HEK293 (cell line): ENCODE data around the gene BDNF.
A peak's percentile ranks its signal among the peaks of the same experiment; 100 is the strongest.

ENCODE experiments used
- CTCF ChIA-PET: fragments of 350-600 bp; formaldehyde crosslinking; extraction: SDS; loops from one replicate; lab custom pipeline; 2021; ENCODE audit warnings: antibody characterized with exemption; lab: Yijun Ruan, JAX
- POLR2A ChIA-PET: fragments of 300-600 bp; formaldehyde crosslinking; extraction: SDS; loops from one replicate; lab custom pipeline; 2020; ENCODE audit warnings: antibody characterized with exemption, inconsistent platforms; lab: Yijun Ruan, JAX
- H3K27ac ChIP-seq: fragments of 200-500 bp; sonication (Bioruptor generic); 2 replicates; pipeline ENCODE4 v1.5.1; 2014; ENCODE audit warnings: low read depth, low read length, control low read depth, inconsistent platforms; ENCODE audit errors: extremely low read depth
- H3K36me3 ChIP-seq, 2 experiments: fragments of 200-500 bp in 1 of 2; sonication (Bioruptor generic) in 1 of 2; 1 replicate in 1 of 2; 2 replicates in 1 of 2; pipeline ENCODE4 v1.5.1; 2014 to 2017; ENCODE audit warnings: inconsistent platforms in 2 of 2, low read length in 2 of 2; ENCODE audit not compliant: control insufficient read depth in 2 of 2, insufficient read depth in 1 of 2
- H3K4me1 ChIP-seq: fragments of 200-500 bp; sonication (Bioruptor generic); 2 replicates; pipeline ENCODE4 v1.5.1; 2014; ENCODE audit warnings: mild to moderate bottlenecking, low read length, inconsistent platforms; ENCODE audit not compliant: control insufficient read depth, insufficient read depth
- H3K4me3 ChIP-seq: 2 replicates; pipeline ENCODE4 v1.5.1; 2011; ENCODE audit warnings: low read depth, mild to moderate bottlenecking, control low read depth, low read length, moderate library complexity
- H3K9me3 ChIP-seq: fragments of 200-500 bp; sonication (Bioruptor generic); 2 replicates; pipeline ENCODE4 v1.5.1; 2014; ENCODE audit warnings: low read depth, low read length, inconsistent platforms; ENCODE audit not compliant: control insufficient read depth, insufficient read depth
- GLIS2 ChIP-seq: fragments of 450-650 bp; formaldehyde crosslinking; IDR thresholded peaks from 2 replicates; pipeline ENCODE4 v1.5.1; 2016; ENCODE audit warnings: missing biosample characterization, missing genetic modification characterization
- HOXC10 ChIP-seq: sonication (generic); formaldehyde crosslinking; IDR thresholded peaks from 2 replicates; pipeline ENCODE4 v1.8.1; 2023; ENCODE audit warnings: mild to moderate bottlenecking, missing genetic modification reagents
- PATZ1 ChIP-seq: fragments of 450-650 bp; formaldehyde crosslinking; IDR thresholded peaks from 2 replicates; pipeline ENCODE4 v1.5.1; 2016; ENCODE audit warnings: missing biosample characterization, missing genetic modification characterization
- PRDM1 ChIP-seq: fragments of 450-650 bp; formaldehyde crosslinking; IDR thresholded peaks from 2 replicates; pipeline ENCODE4; 2016; ENCODE audit warnings: missing biosample characterization, missing genetic modification characterization
- PRDM10 ChIP-seq: fragments of 450-650 bp; formaldehyde crosslinking; IDR thresholded peaks from 2 replicates; pipeline ENCODE4 v1.5.1; 2016; ENCODE audit warnings: missing biosample characterization, missing genetic modification characterization
- SCRT2 ChIP-seq: fragments of 450-650 bp; formaldehyde crosslinking; IDR thresholded peaks from 2 replicates; pipeline ENCODE4 v1.5.1; 2016; ENCODE audit warnings: missing biosample characterization, missing genetic modification characterization
- ZBTB1 ChIP-seq: fragments of 450-650 bp; formaldehyde crosslinking; IDR thresholded peaks from 2 replicates; pipeline ENCODE4 v1.5.1; 2016; ENCODE audit warnings: missing biosample characterization, missing genetic modification characterization
- ZBTB20 ChIP-seq: fragments of 450-650 bp; formaldehyde crosslinking; IDR thresholded peaks from 2 replicates; pipeline ENCODE4 v1.5.1; 2016; ENCODE audit warnings: missing biosample characterization, missing genetic modification characterization
- ZFHX2 ChIP-seq: fragments of 450-650 bp; formaldehyde crosslinking; conservative IDR thresholded peaks from 2 replicates; pipeline ENCODE4 v1.5.1; 2016; ENCODE audit warnings: missing biosample characterization, missing genetic modification characterization
- ZIC2 ChIP-seq: fragments of 450-650 bp; formaldehyde crosslinking; IDR thresholded peaks from 2 replicates; pipeline ENCODE4 v1.5.1; 2016; ENCODE audit warnings: missing biosample characterization, missing genetic modification characterization
- ZNF19 ChIP-seq: fragments of 450-650 bp; formaldehyde crosslinking; IDR thresholded peaks from 2 replicates; pipeline ENCODE4; 2016; ENCODE audit warnings: missing biosample characterization, missing genetic modification characterization, low read depth
- ZNF26 ChIP-seq: fragments of 450-650 bp; formaldehyde crosslinking; IDR thresholded peaks from 2 replicates; pipeline ENCODE4 v1.5.1; 2016; ENCODE audit warnings: missing biosample characterization, missing genetic modification characterization
- ZNF335 ChIP-seq: fragments of 450-650 bp; formaldehyde crosslinking; conservative IDR thresholded peaks from 2 replicates; pipeline ENCODE4 v1.5.1; 2016; ENCODE audit warnings: missing biosample characterization, missing genetic modification characterization
- ZNF341 ChIP-seq: fragments of 450-650 bp; formaldehyde crosslinking; IDR thresholded peaks from 2 replicates; pipeline ENCODE4; 2016; ENCODE audit warnings: low read depth, missing biosample characterization, missing genetic modification characterization
- ZNF514 ChIP-seq: fragments of 450-650 bp; formaldehyde crosslinking; IDR thresholded peaks from 2 replicates; pipeline ENCODE4 v1.5.1; 2016; ENCODE audit warnings: missing biosample characterization, missing genetic modification characterization
- ZNF692 ChIP-seq: fragments of 450-650 bp; formaldehyde crosslinking; IDR thresholded peaks from 2 replicates; pipeline ENCODE4 v1.5.1; 2016; ENCODE audit warnings: missing biosample characterization, missing genetic modification characterization
- TF ChIP-seq, protein P1 (sequence below): fragments of 450-650 bp; formaldehyde crosslinking; IDR thresholded peaks from 2 replicates; pipeline ENCODE4 v1.5.1; 2016; ENCODE audit warnings: missing biosample characterization, missing genetic modification characterization
- TF ChIP-seq, protein P2 (sequence below): fragments of 450-650 bp; IDR thresholded peaks from 2 replicates; pipeline ENCODE4 v1.5.1; 2018; ENCODE audit warnings: missing biosample characterization, mild to moderate bottlenecking, missing genetic modification characterization
- TF ChIP-seq, protein P3 (sequence below): fragments of 450-650 bp; formaldehyde crosslinking; IDR thresholded peaks from 2 replicates; pipeline ENCODE4 v1.5.1; 2016; ENCODE audit warnings: missing biosample characterization, missing genetic modification characterization
- TF ChIP-seq, protein P4 (sequence below): fragments of 450-650 bp; formaldehyde crosslinking; IDR thresholded peaks from 2 replicates; pipeline ENCODE4 v1.5.1; 2017; ENCODE audit warnings: missing biosample characterization, missing genetic modification characterization

Gene BDNF

DNA sequence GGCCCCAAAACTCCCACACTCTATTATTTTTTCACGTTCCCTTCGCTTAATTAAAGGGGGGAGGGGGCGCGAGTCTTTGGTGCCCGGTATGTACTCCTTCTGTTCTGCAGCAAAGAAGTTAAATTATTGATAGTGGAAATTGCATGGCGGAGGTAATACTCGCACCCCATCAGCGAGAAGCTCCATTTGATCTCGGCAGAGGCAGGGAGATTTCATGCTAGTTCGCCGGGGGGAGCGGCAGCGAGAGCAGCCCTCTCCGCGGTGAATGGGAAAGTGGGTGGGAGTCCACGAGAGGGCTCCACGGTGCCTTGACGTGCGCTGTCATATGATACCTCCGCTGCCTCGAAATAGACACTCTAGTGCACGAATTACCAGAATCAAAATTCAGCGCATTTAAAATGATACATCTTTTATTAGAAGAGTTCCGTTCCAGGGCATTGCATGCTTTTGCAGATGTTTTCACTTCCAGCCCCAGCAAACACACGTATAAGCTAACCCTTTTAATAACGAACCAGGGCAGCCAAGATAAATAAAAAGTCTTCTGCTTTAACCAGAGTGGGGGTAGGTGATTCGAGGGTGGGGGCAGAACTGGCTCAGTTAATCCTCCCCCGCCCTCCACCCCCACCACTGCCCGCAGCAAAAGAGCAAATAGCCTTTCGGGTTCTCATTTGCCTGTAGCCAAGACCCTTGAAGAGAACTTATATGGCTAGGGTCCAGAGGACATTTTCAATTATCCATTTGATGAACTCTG, 1.3 kb upstream of the BDNF start:
- Histone ChIP-seq H3K4me3 (peak overlapping the region; percentile 88), H3K36me3 (no peaks in the 10 kb centered on the region), H3K9me3 (no peaks in the 10 kb centered on the region), H3K27ac (no peak overlapping the region), H3K4me1 (no peaks in the 10 kb centered on the region)
- POLR2A ChIA-PET: interaction anchor here (1.2 kb wide), 1 partner anchor 15 kb away, joined by 3 read pairs; no protein-coding TSS in a partner anchor
- CTCF ChIA-PET: interaction anchor here (0.5 to 3.7 kb wide), 11 partner anchors 9 to 1627 kb away, joined by 3 to 23 read pairs (median 4); no protein-coding TSS in a partner anchor
- TF ChIP-seq, protein P1, sequence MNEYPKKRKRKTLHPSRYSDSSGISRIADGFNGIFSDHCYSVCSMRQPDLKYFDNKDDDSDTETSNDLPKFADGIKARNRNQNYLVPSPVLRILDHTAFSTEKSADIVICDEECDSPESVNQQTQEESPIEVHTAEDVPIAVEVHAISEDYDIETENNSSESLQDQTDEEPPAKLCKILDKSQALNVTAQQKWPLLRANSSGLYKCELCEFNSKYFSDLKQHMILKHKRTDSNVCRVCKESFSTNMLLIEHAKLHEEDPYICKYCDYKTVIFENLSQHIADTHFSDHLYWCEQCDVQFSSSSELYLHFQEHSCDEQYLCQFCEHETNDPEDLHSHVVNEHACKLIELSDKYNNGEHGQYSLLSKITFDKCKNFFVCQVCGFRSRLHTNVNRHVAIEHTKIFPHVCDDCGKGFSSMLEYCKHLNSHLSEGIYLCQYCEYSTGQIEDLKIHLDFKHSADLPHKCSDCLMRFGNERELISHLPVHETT (tag by site-specific recombination): no peak
- TF ChIP-seq PRDM1 (tag by site-specific recombination) (0 out of 2 replicates have a peak, but pooled peaks have one; percentile 6), ZNF19 (tag by site-specific recombination) (no peak), ZFHX2 (peak; percentile 54), ZBTB20 (tag by site-specific recombination) (peak; percentile 7; the same call in 1 of the 2 replicates), ZNF335 (tag by site-specific recombination) (peak; percentile 66), ZIC2 (tag by site-specific recombination) (0 out of 2 replicates have a peak, but pooled peaks have one; percentile 16), ZNF341 (peak; percentile 26; the same call in 1 of the 2 replicates), ZNF514 (tag by site-specific recombination) (no peak), HOXC10 (CRISPR knock-in tag) (no peak), ZBTB1 (tag by site-specific recombination) (no peak), ZNF26 (tag by site-specific recombination) (no peak), GLIS2 (0 out of 2 replicates have a peak, but pooled peaks have one; percentile 41), ZNF692 (0 out of 2 replicates have a peak, but pooled peaks have one; percentile 17), PATZ1 (tag by site-specific recombination) (0 out of 2 replicates have a peak, but pooled peaks have one; percentile 19), SCRT2 (no peak), PRDM10 (tag by site-specific recombination) (peak; percentile 75)
- TF ChIP-seq, protein P2, sequence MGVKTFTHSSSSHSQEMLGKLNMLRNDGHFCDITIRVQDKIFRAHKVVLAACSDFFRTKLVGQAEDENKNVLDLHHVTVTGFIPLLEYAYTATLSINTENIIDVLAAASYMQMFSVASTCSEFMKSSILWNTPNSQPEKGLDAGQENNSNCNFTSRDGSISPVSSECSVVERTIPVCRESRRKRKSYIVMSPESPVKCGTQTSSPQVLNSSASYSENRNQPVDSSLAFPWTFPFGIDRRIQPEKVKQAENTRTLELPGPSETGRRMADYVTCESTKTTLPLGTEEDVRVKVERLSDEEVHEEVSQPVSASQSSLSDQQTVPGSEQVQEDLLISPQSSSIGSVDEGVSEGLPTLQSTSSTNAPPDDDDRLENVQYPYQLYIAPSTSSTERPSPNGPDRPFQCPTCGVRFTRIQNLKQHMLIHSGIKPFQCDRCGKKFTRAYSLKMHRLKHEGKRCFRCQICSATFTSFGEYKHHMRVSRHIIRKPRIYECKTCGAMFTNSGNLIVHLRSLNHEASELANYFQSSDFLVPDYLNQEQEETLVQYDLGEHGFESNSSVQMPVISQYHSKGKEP: 0 out of 2 replicates have a peak, but pooled peaks have one; percentile 10
- TF ChIP-seq, protein P3, sequence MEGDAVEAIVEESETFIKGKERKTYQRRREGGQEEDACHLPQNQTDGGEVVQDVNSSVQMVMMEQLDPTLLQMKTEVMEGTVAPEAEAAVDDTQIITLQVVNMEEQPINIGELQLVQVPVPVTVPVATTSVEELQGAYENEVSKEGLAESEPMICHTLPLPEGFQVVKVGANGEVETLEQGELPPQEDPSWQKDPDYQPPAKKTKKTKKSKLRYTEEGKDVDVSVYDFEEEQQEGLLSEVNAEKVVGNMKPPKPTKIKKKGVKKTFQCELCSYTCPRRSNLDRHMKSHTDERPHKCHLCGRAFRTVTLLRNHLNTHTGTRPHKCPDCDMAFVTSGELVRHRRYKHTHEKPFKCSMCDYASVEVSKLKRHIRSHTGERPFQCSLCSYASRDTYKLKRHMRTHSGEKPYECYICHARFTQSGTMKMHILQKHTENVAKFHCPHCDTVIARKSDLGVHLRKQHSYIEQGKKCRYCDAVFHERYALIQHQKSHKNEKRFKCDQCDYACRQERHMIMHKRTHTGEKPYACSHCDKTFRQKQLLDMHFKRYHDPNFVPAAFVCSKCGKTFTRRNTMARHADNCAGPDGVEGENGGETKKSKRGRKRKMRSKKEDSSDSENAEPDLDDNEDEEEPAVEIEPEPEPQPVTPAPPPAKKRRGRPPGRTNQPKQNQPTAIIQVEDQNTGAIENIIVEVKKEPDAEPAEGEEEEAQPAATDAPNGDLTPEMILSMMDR: peak; percentile 57; the same call in 1 of the 2 replicates
- TF ChIP-seq, protein P4, sequence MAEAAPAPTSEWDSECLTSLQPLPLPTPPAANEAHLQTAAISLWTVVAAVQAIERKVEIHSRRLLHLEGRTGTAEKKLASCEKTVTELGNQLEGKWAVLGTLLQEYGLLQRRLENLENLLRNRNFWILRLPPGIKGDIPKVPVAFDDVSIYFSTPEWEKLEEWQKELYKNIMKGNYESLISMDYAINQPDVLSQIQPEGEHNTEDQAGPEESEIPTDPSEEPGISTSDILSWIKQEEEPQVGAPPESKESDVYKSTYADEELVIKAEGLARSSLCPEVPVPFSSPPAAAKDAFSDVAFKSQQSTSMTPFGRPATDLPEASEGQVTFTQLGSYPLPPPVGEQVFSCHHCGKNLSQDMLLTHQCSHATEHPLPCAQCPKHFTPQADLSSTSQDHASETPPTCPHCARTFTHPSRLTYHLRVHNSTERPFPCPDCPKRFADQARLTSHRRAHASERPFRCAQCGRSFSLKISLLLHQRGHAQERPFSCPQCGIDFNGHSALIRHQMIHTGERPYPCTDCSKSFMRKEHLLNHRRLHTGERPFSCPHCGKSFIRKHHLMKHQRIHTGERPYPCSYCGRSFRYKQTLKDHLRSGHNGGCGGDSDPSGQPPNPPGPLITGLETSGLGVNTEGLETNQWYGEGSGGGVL (tag by site-specific recombination): peak; percentile 61
